Measurements from ENCODE around the gene SLC26A8.

Gene SLC26A8

DNA sequence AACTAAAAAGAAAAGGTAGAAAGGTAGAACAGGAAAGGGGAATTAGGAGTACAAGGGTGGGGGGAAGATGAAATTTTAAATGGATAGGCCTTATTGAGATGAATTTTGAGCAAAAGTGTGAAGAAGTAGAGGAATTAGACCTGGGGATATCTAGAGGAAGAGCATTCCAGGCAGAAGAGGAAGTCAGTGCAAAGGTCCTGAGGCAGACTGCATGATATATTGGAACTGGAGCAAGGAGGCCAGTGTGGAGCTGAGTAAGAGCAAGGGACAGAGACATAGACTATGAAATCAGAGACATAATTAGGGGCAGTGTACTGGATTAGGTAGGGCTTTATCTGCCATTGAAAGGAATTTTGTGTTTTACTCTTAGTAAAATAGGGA is 43.6 kb upstream of the SLC26A8 start:
- H2AFZ ChIP-seq (ENCODE audit: insufficient read depth, low read length, poor library complexity): no peak overlapping the region
- H2AK5ac ChIP-seq (ENCODE audit: low read length): no peak overlapping the region
- H2BK12ac ChIP-seq (ENCODE audit: low read length): no peak overlapping the region

DNA sequence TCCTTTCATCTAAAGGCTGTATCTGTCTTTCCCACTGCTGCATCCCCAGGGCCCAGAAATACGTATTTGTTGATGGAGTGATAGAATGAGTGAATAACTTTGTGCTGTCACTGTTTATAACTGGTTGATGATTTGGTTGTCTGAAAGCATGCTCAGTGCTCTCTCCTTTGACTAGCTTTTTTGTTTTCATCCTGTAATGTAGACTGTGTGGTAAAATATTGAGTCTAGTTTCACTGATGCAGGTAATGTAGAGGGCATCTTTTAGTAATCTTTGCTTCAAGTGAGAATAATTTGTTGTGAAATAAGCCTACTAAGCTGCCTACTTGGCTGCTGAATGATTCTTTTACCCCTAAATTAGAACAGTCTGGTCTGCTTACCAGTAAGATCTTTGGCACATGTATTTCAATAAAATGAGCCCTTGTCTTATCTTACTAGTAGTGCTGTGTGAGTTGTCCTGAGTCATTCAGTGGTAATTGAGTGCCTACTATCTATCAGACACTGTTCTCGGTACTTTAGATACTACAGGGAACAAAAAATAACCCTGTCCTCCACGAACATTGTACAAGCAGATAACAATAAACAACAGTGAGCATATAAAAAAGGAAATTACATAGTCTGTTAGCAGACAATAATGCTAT is 43.1 kb upstream of the SLC26A8 start:
- Histone ChIP-seq H3K79me2 (ENCODE audit: control insufficient read depth, insufficient read depth, low read length, poor library complexity) (no peaks in the 10 kb centered on the region), H3K14ac (ENCODE audit: low read length) (no peak overlapping the region), H3K4me2 (ENCODE audit: low read length) (no peak overlapping the region), H3K27ac (ENCODE audit: low read depth, low read length) (no peak overlapping the region), H2BK12ac (ENCODE audit: low read length) (no peak overlapping the region), H3K79me1 (ENCODE audit: low read length) (no peaks in the 10 kb centered on the region), H3K9ac (ENCODE audit: low read length) (no peak overlapping the region), H3K18ac (ENCODE audit: low read length) (no peak overlapping the region), H3K27me3 (ENCODE audit: insufficient read depth, low read length) (no peaks in the 10 kb centered on the region), H4K91ac (ENCODE audit: low read depth, low read length) (no peak overlapping the region), H3K4me3 (ENCODE audit: low read depth, low read length) (no peak overlapping the region), H2AFZ (ENCODE audit: insufficient read depth, low read length, poor library complexity) (no peak overlapping the region), H3K9me3 (ENCODE audit: insufficient read depth, low read depth, low read length) (no peaks in the 10 kb centered on the region), H2BK120ac (ENCODE audit: insufficient read depth, low read length, poor library complexity) (no peak overlapping the region), H4K12ac (ENCODE audit: low read depth, low read length) (no peak overlapping the region), H2BK5ac (ENCODE audit: low read depth, low read length, poor library complexity) (no peak overlapping the region), H3K36me3 (ENCODE audit: control insufficient read depth in 1 of 2, insufficient read depth in 2 of 2, low read length in 2 of 2) (no peaks in the 10 kb centered on the region), H4K8ac (ENCODE audit: low read depth, low read length) (no peak overlapping the region), H3K4ac (ENCODE audit: low read depth, low read length) (no peak overlapping the region), H2AK5ac (ENCODE audit: low read length) (no peak overlapping the region), H3K4me1 (ENCODE audit: control insufficient read depth in 1 of 2, insufficient read depth in 2 of 2, low read length in 2 of 2) (peaks cover 5% of the 10 kb centered on the region in 2 experiments), H3K23ac (ENCODE audit: low read length) (no peak overlapping the region)
- no peak for DNase-seq
- WGBS (ENCODE audit: extremely low coverage, insufficient coverage, insufficient read length): no CpG with 5 or more reads among the region's 3 CpGs

More for the DNA sequence above, 43.6 kb upstream of the SLC26A8 start:
- Histone ChIP-seq H4K12ac (ENCODE audit: low read depth, low read length) (no peak overlapping the region), H3K4me2 (ENCODE audit: low read length) (no peak overlapping the region), H3K4ac (ENCODE audit: low read depth, low read length) (no peak overlapping the region), H3K27me3 (ENCODE audit: insufficient read depth, low read length) (no peaks in the 10 kb centered on the region), H3K4me1 (ENCODE audit: control insufficient read depth in 1 of 2, insufficient read depth in 2 of 2, low read length in 2 of 2) (peaks cover 2 to 4% of the 10 kb centered on the region in 2 experiments), H3K79me2 (ENCODE audit: control insufficient read depth, insufficient read depth, low read length, poor library complexity) (no peaks in the 10 kb centered on the region), H4K91ac (ENCODE audit: low read depth, low read length) (no peak overlapping the region), H3K18ac (ENCODE audit: low read length) (no peak overlapping the region), H3K23ac (ENCODE audit: low read length) (no peak overlapping the region), H3K9me3 (ENCODE audit: insufficient read depth, low read depth, low read length) (no peaks in the 10 kb centered on the region), H3K9ac (ENCODE audit: low read length) (no peak overlapping the region), H3K14ac (ENCODE audit: low read length) (no peak overlapping the region), H3K4me3 (ENCODE audit: low read depth, low read length) (no peak overlapping the region), H4K8ac (ENCODE audit: low read depth, low read length) (no peak overlapping the region), H3K27ac (ENCODE audit: low read depth, low read length) (no peak overlapping the region), H3K36me3 (ENCODE audit: control insufficient read depth in 1 of 2, insufficient read depth in 2 of 2, low read length in 2 of 2) (no peaks in the 10 kb centered on the region), H2BK5ac (ENCODE audit: low read depth, low read length, poor library complexity) (no peak overlapping the region), H3K79me1 (ENCODE audit: low read length) (no peaks in the 10 kb centered on the region), H2BK120ac (ENCODE audit: insufficient read depth, low read length, poor library complexity) (no peak overlapping the region)
- no peak for DNase-seq

DNA sequence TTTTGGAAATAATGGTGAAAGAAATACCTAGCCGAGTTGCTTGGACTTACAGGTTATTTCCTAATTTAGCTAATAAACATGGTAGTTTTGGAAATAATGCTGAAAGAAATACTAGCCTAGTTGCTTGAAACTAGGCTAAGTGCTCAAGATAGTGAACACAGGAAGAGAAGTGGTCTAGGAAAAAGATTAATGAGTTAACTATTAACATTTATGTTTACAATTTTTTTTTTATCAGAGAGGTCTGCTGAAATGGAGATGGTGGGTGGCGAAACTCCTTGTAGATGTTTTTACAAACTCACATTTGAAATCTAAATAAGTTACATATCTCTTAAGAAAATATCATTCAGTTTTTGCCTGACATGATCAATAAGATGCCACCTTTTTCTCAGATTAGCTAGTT is 42.4 kb upstream of the SLC26A8 start:
- Histone ChIP-seq H3K23ac (ENCODE audit: low read length) (no peak overlapping the region), H4K12ac (ENCODE audit: low read depth, low read length) (no peak overlapping the region), H4K8ac (ENCODE audit: low read depth, low read length) (no peak overlapping the region), H2BK12ac (ENCODE audit: low read length) (no peak overlapping the region), H4K91ac (ENCODE audit: low read depth, low read length) (no peak overlapping the region), H3K36me3 (ENCODE audit: control insufficient read depth in 1 of 2, insufficient read depth in 2 of 2, low read length in 2 of 2) (no peaks in the 10 kb centered on the region), H3K9ac (ENCODE audit: low read length) (no peak overlapping the region), H3K4me2 (ENCODE audit: low read length) (no peak overlapping the region), H3K27ac (ENCODE audit: low read depth, low read length) (no peak overlapping the region), H2AFZ (ENCODE audit: insufficient read depth, low read length, poor library complexity) (no peak overlapping the region), H3K4ac (ENCODE audit: low read depth, low read length) (no peak overlapping the region), H3K27me3 (ENCODE audit: insufficient read depth, low read length) (no peaks in the 10 kb centered on the region), H3K9me3 (ENCODE audit: insufficient read depth, low read depth, low read length) (no peaks in the 10 kb centered on the region), H3K79me1 (ENCODE audit: low read length) (no peaks in the 10 kb centered on the region), H3K18ac (ENCODE audit: low read length) (no peak overlapping the region), H3K4me1 (ENCODE audit: control insufficient read depth in 1 of 2, insufficient read depth in 2 of 2, low read length in 2 of 2) (peaks cover 5% of the 10 kb centered on the region in 2 experiments), H2BK5ac (ENCODE audit: low read depth, low read length, poor library complexity) (no peak overlapping the region), H2AK5ac (ENCODE audit: low read length) (no peak overlapping the region), H2BK120ac (ENCODE audit: insufficient read depth, low read length, poor library complexity) (no peak overlapping the region), H3K4me3 (ENCODE audit: low read depth, low read length) (no peak overlapping the region), H3K14ac (ENCODE audit: low read length) (no peak overlapping the region), H3K79me2 (ENCODE audit: control insufficient read depth, insufficient read depth, low read length, poor library complexity) (no peaks in the 10 kb centered on the region)
- WGBS (ENCODE audit: extremely low coverage, insufficient coverage, insufficient read length): no CpG with 5 or more reads among the region's 2 CpGs
- DNase-seq: no peak

DNA sequence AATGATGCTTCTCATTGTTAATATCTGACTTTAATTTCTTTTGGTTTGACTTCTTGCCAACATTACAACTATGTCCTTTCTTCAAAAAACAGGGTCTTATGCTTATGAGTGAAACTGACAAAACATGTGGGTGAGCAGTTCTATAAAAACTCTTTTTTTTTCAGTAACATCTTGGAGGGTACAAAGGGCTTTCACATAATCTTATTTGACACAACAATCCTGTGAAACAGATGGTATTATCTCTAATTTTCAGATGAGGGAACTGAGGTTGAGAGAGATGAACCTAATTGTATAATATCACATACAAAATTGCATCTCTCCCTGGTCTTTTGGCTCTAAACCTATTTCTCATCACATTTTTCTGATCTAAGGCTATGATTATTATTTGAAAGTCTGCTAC is 41.5 kb upstream of the SLC26A8 start:
- Histone ChIP-seq H4K91ac (ENCODE audit: low read depth, low read length) (no peak overlapping the region), H3K4me3 (ENCODE audit: low read depth, low read length) (no peak overlapping the region), H3K18ac (ENCODE audit: low read length) (no peak overlapping the region), H3K9ac (ENCODE audit: low read length) (no peak overlapping the region), H3K36me3 (ENCODE audit: control insufficient read depth in 1 of 2, insufficient read depth in 2 of 2, low read length in 2 of 2) (no peaks in the 10 kb centered on the region), H3K9me3 (ENCODE audit: insufficient read depth, low read depth, low read length) (no peaks in the 10 kb centered on the region), H2BK120ac (ENCODE audit: insufficient read depth, low read length, poor library complexity) (no peak overlapping the region), H3K79me2 (ENCODE audit: control insufficient read depth, insufficient read depth, low read length, poor library complexity) (no peaks in the 10 kb centered on the region), H3K4ac (ENCODE audit: low read depth, low read length) (no peak overlapping the region), H3K4me2 (ENCODE audit: low read length) (no peak overlapping the region), H3K27me3 (ENCODE audit: insufficient read depth, low read length) (no peaks in the 10 kb centered on the region), H2AK5ac (ENCODE audit: low read length) (no peak overlapping the region), H2BK5ac (ENCODE audit: low read depth, low read length, poor library complexity) (no peak overlapping the region), H3K23ac (ENCODE audit: low read length) (no peak overlapping the region), H4K8ac (ENCODE audit: low read depth, low read length) (no peak overlapping the region), H2BK12ac (ENCODE audit: low read length) (no peak overlapping the region), H3K27ac (ENCODE audit: low read depth, low read length) (no peak overlapping the region), H3K79me1 (ENCODE audit: low read length) (no peaks in the 10 kb centered on the region), H3K14ac (ENCODE audit: low read length) (no peak overlapping the region), H4K12ac (ENCODE audit: low read depth, low read length) (no peak overlapping the region), H2AFZ (ENCODE audit: insufficient read depth, low read length, poor library complexity) (no peak overlapping the region), H3K4me1 (ENCODE audit: control insufficient read depth in 1 of 2, insufficient read depth in 2 of 2, low read length in 2 of 2) (peaks cover 5% of the 10 kb centered on the region in 2 experiments)
- no peak for DNase-seq

Data from trophoblast cell (in vitro differentiated cells and primary cell).